Psoas muscle (tissue), 8 donors: ENCODE results near the gene ATG16L2. TPM values are rescaled to one million over a fixed set of nuclear protein-coding genes. Genes with fewer than 3 reads are reported as not detected.

Experiments
- ATAC-seq, 4 donors: fragments of 200-7000 bp; cut with Tn5 transposase; one replicate each; pipeline ENCODE4 v1.9.1; 2020; ENCODE audit warnings: moderate library complexity in 3 of 4, mild to moderate bottlenecking in 2 of 4
- DNase-seq, 2 donors: peaks; one replicate each; pipeline ENCODE4 v3.0.0-alpha.2; 2020
- H3K27ac ChIP-seq: fragments of 200-600 bp; one replicate; pipeline ENCODE4 v1.8.0; 2022
- H3K27me3 ChIP-seq, 3 donors: fragments of 200-600 bp in 1 of 3; one replicate each; pipeline versions ENCODE4 v1.6.1 to v1.8.0; 2013 to 2022; ENCODE audit warnings: low read length in 2 of 3, mild to moderate bottlenecking in 2 of 3, moderate library complexity in 1 of 3; ENCODE audit not compliant: insufficient read depth in 3 of 3
- H3K36me3 ChIP-seq, 2 donors: fragments of 200-600 bp in 1 of 2; one replicate each; pipeline versions ENCODE4 v1.6.1 to v1.8.0; 2013 to 2022; ENCODE audit warnings: low read depth in 1 of 2, mild to moderate bottlenecking in 1 of 2, moderate library complexity in 1 of 2; ENCODE audit not compliant: insufficient read depth in 1 of 2
- H3K4me1 ChIP-seq: fragments of 200-600 bp; one replicate; pipeline ENCODE4 v1.8.0; 2022
- H3K4me3 ChIP-seq: fragments of 200-600 bp; one replicate; pipeline ENCODE4 v1.8.0; 2022; ENCODE audit warnings: mild to moderate bottlenecking
- H3K9me3 ChIP-seq: fragments of 200-600 bp; one replicate; pipeline ENCODE4 v1.8.0; 2022
- WGBS, 3 donors: extraction: QIAGEN DNeasy Blood & Tissue Kit; methylation state at CpG; one replicate each; pipeline versions ENCODE4 v1.1.6 to v1.1.7; 2013; 5-methylcytosine and 5-hydroxymethylcytosine counted together
- intact Hi-C, 2 donors: fragments of 100-400 bp; cut with DNase I; formaldehyde crosslinking; loops; one replicate each; pipeline versions ENCODE4 v1.11.0 to v1.14.2; 2022
- polyA plus RNA-seq, 3 donors: library from polyadenylated mRNA; stranded (reverse); fragments of 200-250 nt; gene quantifications; one replicate each; pipeline ENCODE4 v1.2.3, GENCODE V29; 2013
- total RNA-seq, 4 donors: library from RNA; stranded (reverse); fragmentation: NEBNext Ultra II Directional in 2 of 4; extraction: Animal tissue kit (Norgen Biotek cat#: 25700) in 2 of 4; gene quantifications; one replicate each; pipeline versions ENCODE4 v1.2.1 to v1.2.4, GENCODE V29; 2021 to 2023
- TF ChIP-seq, protein P1 (sequence below): fragments of 200-600 bp; IDR thresholded peaks from one replicate; pipeline ENCODE4 v1.8.0; 2022; ENCODE audit warnings: antibody characterized with exemption
- donor health status: healthy with polysubstance abuse.
- donor health status: DM: no; HTN: no; CAD: no; lungs with moderate emphysema.
- donor health status: Bipolar disorder and iron deficiency.
- donor health status: healthy.
- donor health status: DM: yes; HTN: yes; CAD: no.
- donor health status: DM: no; HTN: no; CAD: no.
- donor health status: DM: no; HTN: no; CAD: no.
- donor health status: DM: yes; HTN: yes; CAD: no.

ATG16L2 gene
- total and polyA plus RNA-seq, 7 donors = 3.9 to 9.6 (median 4.9) TPM

DNA sequence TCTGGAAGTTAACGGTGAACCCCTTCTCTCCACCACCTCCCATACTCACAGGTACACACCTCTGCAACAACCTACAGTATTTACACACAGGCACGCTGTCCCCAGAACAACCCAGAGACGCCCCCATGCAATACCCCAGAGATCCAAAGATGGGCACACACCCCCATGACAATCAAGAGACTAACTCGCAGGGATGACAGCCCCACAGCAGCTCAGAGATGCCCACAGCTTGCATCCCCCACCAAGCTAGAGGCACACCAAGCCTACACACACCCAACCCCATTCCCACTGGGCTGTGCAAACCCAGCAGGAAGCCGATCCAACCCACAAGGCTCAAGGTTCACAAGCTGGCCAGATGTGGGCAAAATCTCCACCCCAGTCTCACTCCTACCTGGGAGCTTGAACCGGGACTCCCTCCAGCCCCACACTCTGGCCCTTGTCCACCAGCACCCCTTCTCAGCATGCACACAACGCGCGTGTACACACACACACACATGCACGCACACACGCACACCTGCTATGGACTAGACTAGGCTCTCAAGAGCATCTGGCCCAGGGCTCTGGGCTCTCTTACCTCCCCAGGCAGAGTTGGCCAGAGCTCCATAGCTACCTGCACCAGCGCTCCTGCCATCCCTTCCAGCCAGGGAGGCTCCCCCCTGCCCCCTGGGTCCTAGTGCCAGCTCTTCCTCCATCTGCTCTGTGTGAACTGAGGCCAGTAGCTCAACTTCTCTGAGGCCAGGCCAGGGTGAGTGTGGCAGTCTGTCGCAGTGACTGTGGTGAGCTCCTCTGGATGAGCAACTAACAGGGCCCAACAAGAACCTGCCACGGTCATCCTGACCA, 31.9 kb upstream of the ATG16L2 start:
- Histone ChIP-seq H3K27ac (no peak overlapping the region), H3K36me3 (no peaks in the 10 kb centered on the region), H3K27me3 (no peaks in the 10 kb centered on the region), H3K9me3 (no peaks in the 10 kb centered on the region), H3K4me1 (peaks cover 24% of the 10 kb centered on the region), H3K4me3 (peak overlapping the region; percentile 75)
- intact Hi-C loops = no loop called here
- DNase-seq (peak in 1 of 2 donors; percentile 43), ATAC-seq (peak in 3 of 4 donors; percentile 1 to 5 (median 3))
- TF ChIP-seq, protein P1, sequence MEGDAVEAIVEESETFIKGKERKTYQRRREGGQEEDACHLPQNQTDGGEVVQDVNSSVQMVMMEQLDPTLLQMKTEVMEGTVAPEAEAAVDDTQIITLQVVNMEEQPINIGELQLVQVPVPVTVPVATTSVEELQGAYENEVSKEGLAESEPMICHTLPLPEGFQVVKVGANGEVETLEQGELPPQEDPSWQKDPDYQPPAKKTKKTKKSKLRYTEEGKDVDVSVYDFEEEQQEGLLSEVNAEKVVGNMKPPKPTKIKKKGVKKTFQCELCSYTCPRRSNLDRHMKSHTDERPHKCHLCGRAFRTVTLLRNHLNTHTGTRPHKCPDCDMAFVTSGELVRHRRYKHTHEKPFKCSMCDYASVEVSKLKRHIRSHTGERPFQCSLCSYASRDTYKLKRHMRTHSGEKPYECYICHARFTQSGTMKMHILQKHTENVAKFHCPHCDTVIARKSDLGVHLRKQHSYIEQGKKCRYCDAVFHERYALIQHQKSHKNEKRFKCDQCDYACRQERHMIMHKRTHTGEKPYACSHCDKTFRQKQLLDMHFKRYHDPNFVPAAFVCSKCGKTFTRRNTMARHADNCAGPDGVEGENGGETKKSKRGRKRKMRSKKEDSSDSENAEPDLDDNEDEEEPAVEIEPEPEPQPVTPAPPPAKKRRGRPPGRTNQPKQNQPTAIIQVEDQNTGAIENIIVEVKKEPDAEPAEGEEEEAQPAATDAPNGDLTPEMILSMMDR = no peak
- WGBS, 3 donors = 44 to 54% (median 46%) methylated on average over 14 of the region's 14 CpGs

DNA sequence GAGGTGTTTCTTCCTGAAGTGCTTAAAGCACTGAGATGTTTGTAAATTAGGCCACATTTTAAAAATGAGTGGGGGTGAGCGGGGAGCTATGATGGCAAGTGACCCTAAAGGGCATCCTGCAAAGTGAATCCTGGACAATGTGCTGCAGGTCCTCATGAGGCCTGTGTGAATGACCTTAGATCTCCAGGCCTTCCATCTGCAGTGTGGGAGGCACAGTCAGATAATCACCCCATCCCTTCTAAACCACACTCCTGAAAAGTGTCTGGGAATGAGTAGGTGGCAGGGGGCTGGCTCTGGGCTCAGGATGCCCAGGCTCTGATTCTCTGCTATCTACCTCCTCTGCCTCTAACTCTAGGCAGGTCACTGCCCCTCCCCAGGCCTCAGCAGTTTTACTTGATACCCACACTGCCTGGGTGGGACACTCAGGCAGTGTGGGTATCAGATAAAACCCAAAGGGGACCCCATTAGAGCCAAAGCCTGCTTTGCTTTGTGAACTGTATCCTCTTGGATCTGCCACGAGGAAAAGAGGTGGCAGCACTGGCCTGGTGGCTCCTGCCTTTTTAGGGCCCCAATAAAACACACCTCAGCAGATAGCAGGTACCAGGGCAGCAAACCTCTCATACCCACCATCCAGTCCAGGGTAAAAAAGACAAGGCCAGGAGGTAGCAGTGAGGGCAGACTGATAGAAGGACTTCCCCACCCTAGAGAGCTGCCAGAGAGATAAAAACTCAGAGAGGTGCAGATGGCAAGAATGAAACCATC, 30.9 kb upstream of the ATG16L2 start:
- 81 to 89% (median 88%) methylated on average over 2 of the region's 2 CpGs for WGBS, 3 donors

DNA sequence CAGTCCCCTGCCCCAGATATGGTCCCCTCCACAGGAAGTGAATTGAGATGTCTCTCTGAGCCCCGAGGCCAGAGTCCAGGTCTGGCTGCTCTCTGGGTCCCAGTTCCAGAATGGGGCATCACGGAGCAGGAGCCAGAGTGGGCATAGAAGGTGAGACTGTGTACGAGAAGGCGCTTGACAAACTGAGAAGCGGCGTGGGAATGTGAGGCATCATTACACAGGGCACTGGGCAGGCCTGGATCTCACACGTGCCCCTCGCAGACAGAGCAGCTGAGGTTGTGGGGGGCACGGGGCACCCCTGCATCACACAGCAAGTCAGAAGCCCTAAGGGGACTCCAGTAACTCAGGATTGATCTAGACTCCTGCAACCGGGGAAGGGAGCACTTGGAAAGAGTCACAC, 29.5 kb upstream of the ATG16L2 start:
- no peak overlapping the region for H3K27ac ChIP-seq
- no peak overlapping the region for H3K4me3 ChIP-seq
- DNase-seq (no peak), ATAC-seq (no peak)
- 81 to 86% (median 85%) methylated on average over 10 of the region's 10 CpGs for WGBS, 3 donors
- H3K36me3 ChIP-seq = no peaks in the 10 kb centered on the region
- no peaks in the 10 kb centered on the region for H3K27me3 ChIP-seq
- H3K9me3 ChIP-seq = no peaks in the 10 kb centered on the region
- TF ChIP-seq, protein P1 = no peak
- H3K4me1 ChIP-seq = peaks cover 21% of the 10 kb centered on the region
- intact Hi-C loops = no loop called here

More for the DNA sequence above, 30.9 kb upstream of the ATG16L2 start:
- Histone ChIP-seq H3K4me3 (no peak overlapping the region), H3K27ac (no peak overlapping the region), H3K4me1 (peaks cover 16% of the 10 kb centered on the region), H3K9me3 (no peaks in the 10 kb centered on the region), H3K36me3 (no peaks in the 10 kb centered on the region), H3K27me3 (no peaks in the 10 kb centered on the region)
- TF ChIP-seq, protein P1 = no peak
- no peak for ATAC-seq
- DNase-seq = peak in 1 of 2 donors; percentile 11
- intact Hi-C loops = no loop called here

DNA sequence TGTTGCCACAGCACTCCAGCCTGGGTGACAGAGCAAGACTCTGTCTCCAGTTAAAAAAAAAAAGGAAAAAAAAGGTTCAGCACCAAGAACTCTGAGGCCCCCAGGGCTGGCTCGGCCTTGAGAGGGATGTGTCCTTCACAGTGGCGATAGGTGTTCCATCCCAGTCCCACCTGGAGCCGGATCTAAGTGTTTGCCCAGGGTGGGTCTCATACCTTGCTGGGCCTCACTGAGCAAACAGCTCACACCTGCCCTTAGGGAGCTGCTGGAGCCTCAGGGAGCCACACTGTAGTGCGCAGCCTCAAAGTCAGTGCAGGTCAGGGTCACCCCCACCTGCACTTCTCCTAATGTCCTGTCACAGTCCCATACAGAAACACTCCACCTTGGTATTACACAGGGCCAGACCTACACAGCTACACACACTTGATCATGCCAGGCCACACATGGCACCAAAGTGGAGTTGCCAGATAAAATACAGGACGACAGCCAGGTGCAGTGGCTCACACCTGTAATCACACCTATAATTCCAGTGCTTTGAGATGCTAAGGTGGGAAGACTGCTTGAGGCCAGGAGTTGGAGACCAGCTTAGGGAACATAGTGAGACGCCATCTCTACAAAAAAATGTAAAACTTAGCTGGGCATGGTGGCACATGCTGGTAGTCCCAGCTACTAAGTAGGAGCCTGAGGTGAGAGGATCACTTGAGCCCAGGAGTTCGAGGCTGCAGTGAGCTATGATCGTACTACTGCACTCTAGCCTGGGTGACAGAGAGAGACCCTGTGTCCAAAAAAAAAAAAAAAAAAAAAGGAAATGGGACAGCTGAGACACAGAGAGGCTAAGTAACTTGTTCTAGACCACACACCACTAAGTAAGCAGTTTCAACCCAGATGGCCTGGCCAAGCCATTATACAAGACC, 27.7 kb upstream of the ATG16L2 start:
- Histone ChIP-seq H3K9me3 (no peaks in the 10 kb centered on the region), H3K27ac (no peak overlapping the region), H3K4me3 (no peak overlapping the region), H3K4me1 (peaks cover 11% of the 10 kb centered on the region), H3K27me3 (no peaks in the 10 kb centered on the region), H3K36me3 (no peaks in the 10 kb centered on the region)
- WGBS, 3 donors = 85 to 90% (median 87%) methylated on average over 8 of the region's 8 CpGs
- TF ChIP-seq, protein P1 = no peak
- intact Hi-C loops = no loop called here
- ATAC-seq = no peak
- DNase-seq = no peak
